Calu3 (cell line): ENCODE measurements around the gene TGM3. TPM values are rescaled to one million over a fixed set of nuclear protein-coding genes. Genes with fewer than 3 reads are reported as not detected.
A peak's percentile ranks its signal among the peaks of the same experiment; 100 is the strongest.

Experiments
- BruUV-seq: library from RNA; stranded (reverse); fragments of 400-500 nt; replicated peaks from 2 replicates; lab custom pipeline; 2021; lab: Mats Ljungman, UMichigan
- CTCF ChIA-PET: fragments of 300-600 bp; sonication (Branson Sonifier 250); formaldehyde crosslinking; loops from one replicate; lab custom pipeline; 2022; ENCODE audit warnings: antibody characterized with exemption; lab: Charles Lee
- DNase-seq: peaks from one replicate; pipeline ENCODE4 v3.0.0; 2022
- H3K27ac Mint-ChIP-seq: one replicate; pipeline ENCODE4 v1.8.0; 2022; ENCODE audit warnings: mixed read lengths; ENCODE audit not compliant: unreplicated experiment
- H3K27me3 Mint-ChIP-seq: one replicate; pipeline ENCODE4 v1.8.0; 2022; ENCODE audit warnings: mixed read lengths; ENCODE audit not compliant: unreplicated experiment
- H3K36me3 Mint-ChIP-seq: one replicate; pipeline ENCODE4 v1.8.0; 2022; ENCODE audit warnings: mild to moderate bottlenecking, moderate library complexity, mixed read lengths; ENCODE audit not compliant: insufficient read depth, unreplicated experiment
- H3K4me1 Mint-ChIP-seq: one replicate; pipeline ENCODE4 v1.8.0; 2022; ENCODE audit warnings: mild to moderate bottlenecking, low read depth, mixed read lengths; ENCODE audit not compliant: unreplicated experiment
- H3K4me3 Mint-ChIP-seq: one replicate; pipeline ENCODE4 v1.8.0; 2022; ENCODE audit warnings: mild to moderate bottlenecking, low read depth, moderate library complexity, mixed read lengths; ENCODE audit not compliant: unreplicated experiment
- H3K9me3 Mint-ChIP-seq: one replicate; pipeline ENCODE4 v1.8.0; 2022; ENCODE audit warnings: low read depth, mixed read lengths; ENCODE audit not compliant: unreplicated experiment
- intact Hi-C: fragments of 100-400 bp; cut with micrococcal nuclease; formaldehyde crosslinking; loops from one replicate; pipeline ENCODE4 v1.10.0; 2022; ENCODE audit not compliant: unreplicated experiment
- total RNA-seq: library from RNA; stranded (reverse); gene quantifications from 2 replicates; pipeline ENCODE4 v1.2.3, GENCODE V29; 2022
- TF ChIP-seq, protein P1 (sequence below): fragments of 200-600 bp; IDR thresholded peaks from one replicate; pipeline ENCODE4 v1.8.0; 2022; ENCODE audit warnings: antibody characterized with exemption; ENCODE audit not compliant: unreplicated experiment

The TGM3 gene
- total RNA-seq, 1 experiment from 2014 or later = not detected

DNA sequence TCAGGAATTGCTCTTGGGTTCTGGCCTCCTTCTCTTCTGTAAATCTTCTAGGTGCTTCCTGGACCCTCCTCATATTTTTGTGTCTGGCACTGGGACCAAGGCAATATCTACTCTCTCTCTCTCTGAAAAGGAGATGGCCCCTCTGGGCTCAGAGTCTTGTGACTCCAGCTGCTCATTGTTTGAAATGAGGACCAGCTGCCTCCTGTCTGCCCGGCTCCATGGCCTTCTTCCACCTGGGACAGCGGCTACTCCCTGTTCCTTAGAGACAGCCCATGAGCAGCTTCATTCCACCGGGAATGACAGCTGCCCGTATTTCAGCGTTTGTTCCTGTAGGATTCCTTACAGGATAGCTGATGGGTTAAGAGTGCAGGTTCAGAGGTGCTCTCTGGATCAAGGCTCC, 2.9 kb downstream of the TGM3 start:
- no peaks in the 10 kb centered on the region for H3K27me3 Mint-ChIP-seq
- no peaks in the 10 kb centered on the region for H3K9me3 Mint-ChIP-seq
- BruUV-seq = no TSS peak
- DNase-seq = no peak
- no peak overlapping the region for H3K27ac Mint-ChIP-seq
- H3K36me3 Mint-ChIP-seq = no peaks in the 10 kb centered on the region
- TF ChIP-seq, protein P1, sequence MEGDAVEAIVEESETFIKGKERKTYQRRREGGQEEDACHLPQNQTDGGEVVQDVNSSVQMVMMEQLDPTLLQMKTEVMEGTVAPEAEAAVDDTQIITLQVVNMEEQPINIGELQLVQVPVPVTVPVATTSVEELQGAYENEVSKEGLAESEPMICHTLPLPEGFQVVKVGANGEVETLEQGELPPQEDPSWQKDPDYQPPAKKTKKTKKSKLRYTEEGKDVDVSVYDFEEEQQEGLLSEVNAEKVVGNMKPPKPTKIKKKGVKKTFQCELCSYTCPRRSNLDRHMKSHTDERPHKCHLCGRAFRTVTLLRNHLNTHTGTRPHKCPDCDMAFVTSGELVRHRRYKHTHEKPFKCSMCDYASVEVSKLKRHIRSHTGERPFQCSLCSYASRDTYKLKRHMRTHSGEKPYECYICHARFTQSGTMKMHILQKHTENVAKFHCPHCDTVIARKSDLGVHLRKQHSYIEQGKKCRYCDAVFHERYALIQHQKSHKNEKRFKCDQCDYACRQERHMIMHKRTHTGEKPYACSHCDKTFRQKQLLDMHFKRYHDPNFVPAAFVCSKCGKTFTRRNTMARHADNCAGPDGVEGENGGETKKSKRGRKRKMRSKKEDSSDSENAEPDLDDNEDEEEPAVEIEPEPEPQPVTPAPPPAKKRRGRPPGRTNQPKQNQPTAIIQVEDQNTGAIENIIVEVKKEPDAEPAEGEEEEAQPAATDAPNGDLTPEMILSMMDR = no peak
- H3K4me3 Mint-ChIP-seq = no peak overlapping the region
- intact Hi-C loops = no loop called here
- H3K4me1 Mint-ChIP-seq = peaks cover 26% of the 10 kb centered on the region
- CTCF ChIA-PET = no interaction called here

DNA sequence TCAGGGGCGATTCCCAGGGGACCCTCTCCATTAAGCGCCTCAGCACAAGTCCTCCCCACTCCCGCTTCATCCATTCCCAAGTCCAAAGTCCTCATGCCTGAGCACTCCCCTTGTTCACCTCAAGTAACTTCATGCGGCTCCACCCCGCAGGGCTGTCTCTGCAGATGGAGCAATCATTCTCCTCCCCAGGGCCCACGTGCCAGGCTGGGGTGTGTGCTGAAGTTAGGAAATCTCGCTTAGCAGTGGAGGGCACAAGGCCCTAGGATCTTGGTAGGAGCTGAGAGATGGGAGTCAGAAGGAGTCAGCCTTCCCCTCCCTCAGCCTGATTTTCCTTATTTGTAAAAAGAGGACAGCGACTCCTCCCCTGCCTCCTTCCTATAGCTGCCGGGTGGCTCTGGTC, 3.5 kb downstream of the TGM3 start:
- Mint-ChIP-seq H3K4me3 (no peak overlapping the region), H3K4me1 (peaks cover 26% of the 10 kb centered on the region), H3K27ac (no peak overlapping the region), H3K27me3 (no peaks in the 10 kb centered on the region), H3K9me3 (no peaks in the 10 kb centered on the region), H3K36me3 (no peaks in the 10 kb centered on the region)
- CTCF ChIA-PET = no interaction called here
- TF ChIP-seq, protein P1 = no peak
- intact Hi-C loops = no loop called here
- DNase-seq = peak; percentile 7
- BruUV-seq = no TSS peak

DNA sequence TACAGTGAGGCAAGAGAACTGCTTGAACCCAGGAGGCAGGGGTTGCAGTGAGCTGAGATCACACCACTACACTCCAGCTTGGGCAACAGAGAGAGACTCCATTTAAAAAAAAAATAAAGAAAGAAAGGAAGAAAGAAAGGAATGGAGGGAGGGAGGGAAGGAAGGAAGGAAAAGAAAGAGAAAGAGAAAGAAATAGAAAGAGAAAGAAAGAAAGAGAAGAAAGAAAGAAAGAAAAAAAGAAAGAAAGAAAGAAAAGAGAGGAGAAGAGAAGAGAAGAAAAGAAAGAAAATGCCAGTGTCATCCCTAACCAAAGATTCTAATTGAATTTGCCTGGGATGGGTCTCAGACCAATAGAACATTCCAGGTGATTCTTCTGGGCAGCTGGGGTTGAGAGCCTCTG, 4.2 kb downstream of the TGM3 start:
- no peak for DNase-seq
- intact Hi-C loops = no loop called here
- CTCF ChIA-PET = no interaction called here
- no TSS peak for BruUV-seq
- Mint-ChIP-seq H3K4me3 (no peak overlapping the region), H3K27ac (no peak overlapping the region), H3K27me3 (no peaks in the 10 kb centered on the region), H3K9me3 (no peaks in the 10 kb centered on the region), H3K4me1 (peaks cover 26% of the 10 kb centered on the region), H3K36me3 (no peaks in the 10 kb centered on the region)
- TF ChIP-seq, protein P1 = no peak

DNA sequence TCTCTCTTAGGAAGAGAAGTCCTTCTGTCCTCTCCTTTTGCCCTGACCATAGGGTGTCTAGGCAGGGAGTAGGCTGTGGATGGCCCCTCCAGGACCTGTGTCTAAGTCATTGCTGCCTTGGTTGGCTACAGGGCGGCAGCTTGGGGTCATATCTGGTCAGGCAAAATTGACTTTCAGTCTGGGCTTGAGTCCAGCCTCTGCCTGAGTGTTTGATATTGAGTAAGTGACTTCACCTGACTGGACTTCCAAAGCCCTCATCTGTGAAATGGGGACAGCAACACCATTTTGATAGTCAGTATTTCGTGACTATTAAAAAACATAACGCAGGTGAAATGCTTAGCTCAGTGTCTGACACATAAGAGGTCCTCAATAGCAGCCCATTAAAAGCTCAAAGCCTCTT, 4.6 kb downstream of the TGM3 start:
- Mint-ChIP-seq H3K36me3 (no peaks in the 10 kb centered on the region), H3K4me1 (peaks cover 26% of the 10 kb centered on the region), H3K27me3 (no peaks in the 10 kb centered on the region), H3K4me3 (no peak overlapping the region), H3K9me3 (no peaks in the 10 kb centered on the region), H3K27ac (no peak overlapping the region)
- CTCF ChIA-PET = no interaction called here
- intact Hi-C loops = no loop called here
- TF ChIP-seq, protein P1 = no peak
- no TSS peak for BruUV-seq
- no peak for DNase-seq
